HEK293 (cell line): ENCODE measurements around the gene PIGL.

Experiments used
- ATF2 ChIP-seq: fragments of 450-650 bp; formaldehyde crosslinking; IDR thresholded peaks from 2 replicates; pipeline ENCODE4 v1.5.1; 2016; ENCODE audit warnings: missing biosample characterization, missing genetic modification characterization, low read depth
- ELK4 ChIP-seq: IDR thresholded peaks from 2 replicates; pipeline ENCODE4 v1.6.1; 2011; ENCODE audit warnings: mild to moderate bottlenecking, low read depth, low read length, borderline replicate concordance
- GFI1B ChIP-seq: fragments of 450-650 bp; formaldehyde crosslinking; IDR thresholded peaks from 2 replicates; pipeline ENCODE4 v1.5.1; 2016; ENCODE audit warnings: missing biosample characterization, missing genetic modification characterization
- KLF1 ChIP-seq: fragments of 450-650 bp; formaldehyde crosslinking; IDR thresholded peaks from 2 replicates; pipeline ENCODE4 v1.5.1; 2016; ENCODE audit warnings: missing biosample characterization, missing genetic modification characterization
- REST ChIP-seq: fragments of 450-650 bp; formaldehyde crosslinking; IDR thresholded peaks from 2 replicates; pipeline ENCODE4 v1.5.1; 2016; ENCODE audit warnings: missing biosample characterization, missing genetic modification characterization
- SP7 ChIP-seq: fragments of 450-650 bp; formaldehyde crosslinking; IDR thresholded peaks from 2 replicates; pipeline ENCODE4 v1.5.1; 2016; ENCODE audit warnings: missing biosample characterization, missing genetic modification characterization
- YY1 ChIP-seq: fragments of 450-650 bp; formaldehyde crosslinking; IDR thresholded peaks from 2 replicates; pipeline ENCODE4 v1.5.1; 2018; ENCODE audit warnings: missing biosample characterization, missing genetic modification characterization
- ZBTB11 ChIP-seq: fragments of 450-650 bp; formaldehyde crosslinking; conservative IDR thresholded peaks from 2 replicates; pipeline ENCODE4 v1.5.1; 2016; ENCODE audit warnings: low read depth, missing biosample characterization, missing genetic modification characterization
- ZBTB26 ChIP-seq: fragments of 450-650 bp; formaldehyde crosslinking; optimal IDR thresholded peaks from 2 replicates; pipeline ENCODE3; 2016; ENCODE audit warnings: missing biosample characterization, mild to moderate bottlenecking, missing genetic modification characterization
- ZBTB44 ChIP-seq: fragments of 450-650 bp; IDR thresholded peaks from 2 replicates; pipeline ENCODE4 v1.5.1; 2018; ENCODE audit warnings: missing biosample characterization, mild to moderate bottlenecking, missing genetic modification characterization
- ZBTB6 ChIP-seq: fragments of 450-650 bp; formaldehyde crosslinking; IDR thresholded peaks from 2 replicates; pipeline ENCODE4 v1.5.1; 2017; ENCODE audit warnings: missing biosample characterization, missing genetic modification characterization
- ZFP69B ChIP-seq: fragments of 450-650 bp; formaldehyde crosslinking; IDR thresholded peaks from 2 replicates; pipeline ENCODE4 v1.5.1; 2016; ENCODE audit warnings: missing biosample characterization, missing genetic modification characterization
- ZNF10 ChIP-seq: fragments of 450-650 bp; formaldehyde crosslinking; IDR thresholded peaks from 2 replicates; pipeline ENCODE4 v1.5.1; 2017; ENCODE audit warnings: missing biosample characterization, missing genetic modification characterization
- ZNF350 ChIP-seq: fragments of 450-650 bp; formaldehyde crosslinking; IDR thresholded peaks from 2 replicates; pipeline ENCODE4 v1.5.0; 2017; ENCODE audit warnings: missing biosample characterization, mild to moderate bottlenecking, missing genetic modification characterization
- ZNF521 ChIP-seq: fragments of 450-650 bp; formaldehyde crosslinking; IDR thresholded peaks from 2 replicates; pipeline ENCODE4 v1.5.1; 2017; ENCODE audit warnings: missing biosample characterization, mild to moderate bottlenecking, missing genetic modification characterization
- ZNF624 ChIP-seq: fragments of 450-650 bp; formaldehyde crosslinking; IDR thresholded peaks from 2 replicates; pipeline ENCODE4 v1.5.1; 2017; ENCODE audit warnings: missing biosample characterization, missing genetic modification characterization
- ZNF670 ChIP-seq: fragments of 450-650 bp; formaldehyde crosslinking; IDR thresholded peaks from 2 replicates; pipeline ENCODE4 v1.5.1; 2016; ENCODE audit warnings: missing biosample characterization, missing genetic modification characterization, low read depth
- ZNF692 ChIP-seq: fragments of 450-650 bp; formaldehyde crosslinking; IDR thresholded peaks from 2 replicates; pipeline ENCODE4 v1.5.1; 2016; ENCODE audit warnings: missing biosample characterization, missing genetic modification characterization
- ZNF704 ChIP-seq: fragments of 450-650 bp; formaldehyde crosslinking; IDR thresholded peaks from 2 replicates; pipeline ENCODE4 v1.5.1; 2016; ENCODE audit warnings: missing biosample characterization, missing genetic modification characterization
- ZNF707 ChIP-seq: fragments of 450-650 bp; formaldehyde crosslinking; IDR thresholded peaks from 2 replicates; pipeline ENCODE4 v1.5.1; 2016; ENCODE audit warnings: missing biosample characterization, missing genetic modification characterization
- ZNF792 ChIP-seq: fragments of 450-650 bp; formaldehyde crosslinking; IDR thresholded peaks from 2 replicates; pipeline ENCODE4 v1.5.1; 2016; ENCODE audit warnings: missing biosample characterization, missing genetic modification characterization
- ZSCAN30 ChIP-seq: fragments of 450-650 bp; IDR thresholded peaks from 2 replicates; pipeline ENCODE4 v1.5.1; 2018; ENCODE audit warnings: missing biosample characterization, mild to moderate bottlenecking, missing genetic modification characterization, moderate library complexity

PIGL gene

GRCh38 chr17:16215273-16215964, 1.6 kb upstream of the PIGL start, which contains the start of gene NCOR1 (continued):
- TF ChIP-seq ATF2, result no peak
- TF ChIP-seq ZNF707 (tag by site-specific recombination), result no peak
- TF ChIP-seq ZBTB6 (tag by site-specific recombination), result peak; percentile 100
- peak; percentile 90 for TF ChIP-seq ZBTB26
- peak; percentile 83 for TF ChIP-seq YY1 (tag by site-specific recombination)
- TF ChIP-seq ZNF692 (tag by site-specific recombination), result 0 out of 2 replicates have a peak, but pooled peaks have one; percentile 37
- peak; percentile 86 for TF ChIP-seq ZSCAN30 (tag by site-specific recombination)
- no peak for TF ChIP-seq ZNF624 (tag by site-specific recombination)
- no peak for TF ChIP-seq ZNF350 (tag by site-specific recombination)
- TF ChIP-seq REST, result 0 out of 2 replicates have a peak, but pooled peaks have one; percentile 10
- TF ChIP-seq ZNF792 (tag by site-specific recombination), result 0 out of 2 replicates have a peak, but pooled peaks have one; percentile 26
- peak; percentile 60; the same call in 1 of the 2 replicates for TF ChIP-seq ZBTB44 (tag by site-specific recombination)
- no peak for TF ChIP-seq ZNF10 (tag by site-specific recombination)
- TF ChIP-seq ZBTB11, result peak; percentile 86
- TF ChIP-seq ZNF704 (tag by site-specific recombination), result 0 out of 2 replicates have a peak, but pooled peaks have one; percentile 18
- peak; percentile 49 for TF ChIP-seq KLF1
- TF ChIP-seq SP7 (tag by site-specific recombination), result peak; percentile 78
- no peak for TF ChIP-seq ZNF521 (tag by site-specific recombination)
- no peak for TF ChIP-seq GFI1B (tag by site-specific recombination)
- no peak for TF ChIP-seq ELK4
- TF ChIP-seq ZNF670, result no peak
- TF ChIP-seq ZFP69B (tag by site-specific recombination), result peak; percentile 36; the same call in 1 of the 2 replicates
